ENCODE data around the gene FAM120A.

The FAM120A gene

DNA sequence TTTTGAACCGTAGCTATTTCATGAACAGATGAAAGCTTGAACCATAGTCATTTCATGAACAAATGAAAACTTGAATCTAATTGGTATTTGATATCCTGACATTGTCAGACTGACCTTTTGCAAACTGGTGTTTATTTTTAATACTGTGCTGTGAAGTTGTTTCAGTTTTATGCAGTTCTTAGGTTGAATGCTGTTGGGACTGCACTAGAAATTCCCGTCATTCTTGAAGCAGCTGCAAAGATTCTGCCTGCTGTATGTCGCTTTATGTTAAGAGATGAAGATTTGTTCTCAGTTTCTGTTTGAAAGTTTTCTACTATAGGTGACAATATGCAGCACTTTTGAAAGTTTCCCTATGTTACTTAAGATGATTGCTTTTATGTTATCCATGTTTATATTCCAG lies 24.4 kb downstream of the FAM120A start:
- in situ Hi-C loops (cut with HindIII; ENCODE audit: low pct_ligation_motif_present, low sequenced_read_pairs): no loop called here
- TF ChIP-seq, protein P1, sequence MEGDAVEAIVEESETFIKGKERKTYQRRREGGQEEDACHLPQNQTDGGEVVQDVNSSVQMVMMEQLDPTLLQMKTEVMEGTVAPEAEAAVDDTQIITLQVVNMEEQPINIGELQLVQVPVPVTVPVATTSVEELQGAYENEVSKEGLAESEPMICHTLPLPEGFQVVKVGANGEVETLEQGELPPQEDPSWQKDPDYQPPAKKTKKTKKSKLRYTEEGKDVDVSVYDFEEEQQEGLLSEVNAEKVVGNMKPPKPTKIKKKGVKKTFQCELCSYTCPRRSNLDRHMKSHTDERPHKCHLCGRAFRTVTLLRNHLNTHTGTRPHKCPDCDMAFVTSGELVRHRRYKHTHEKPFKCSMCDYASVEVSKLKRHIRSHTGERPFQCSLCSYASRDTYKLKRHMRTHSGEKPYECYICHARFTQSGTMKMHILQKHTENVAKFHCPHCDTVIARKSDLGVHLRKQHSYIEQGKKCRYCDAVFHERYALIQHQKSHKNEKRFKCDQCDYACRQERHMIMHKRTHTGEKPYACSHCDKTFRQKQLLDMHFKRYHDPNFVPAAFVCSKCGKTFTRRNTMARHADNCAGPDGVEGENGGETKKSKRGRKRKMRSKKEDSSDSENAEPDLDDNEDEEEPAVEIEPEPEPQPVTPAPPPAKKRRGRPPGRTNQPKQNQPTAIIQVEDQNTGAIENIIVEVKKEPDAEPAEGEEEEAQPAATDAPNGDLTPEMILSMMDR (IDR thresholded peaks at IDR 0.05; ENCODE audit: low read depth, low read length, missing control alignments): no peak
- Histone ChIP-seq H3K27ac (no peak overlapping the region), H3K27me3 (replicated peaks) (no peaks in the 10 kb centered on the region), H3K36me3 (replicated peaks) (peaks cover 8% of the 10 kb centered on the region), H3K4me3 (ENCODE audit: low read depth, low read length) (no peak overlapping the region)
- DNase-seq: no peak

DNA sequence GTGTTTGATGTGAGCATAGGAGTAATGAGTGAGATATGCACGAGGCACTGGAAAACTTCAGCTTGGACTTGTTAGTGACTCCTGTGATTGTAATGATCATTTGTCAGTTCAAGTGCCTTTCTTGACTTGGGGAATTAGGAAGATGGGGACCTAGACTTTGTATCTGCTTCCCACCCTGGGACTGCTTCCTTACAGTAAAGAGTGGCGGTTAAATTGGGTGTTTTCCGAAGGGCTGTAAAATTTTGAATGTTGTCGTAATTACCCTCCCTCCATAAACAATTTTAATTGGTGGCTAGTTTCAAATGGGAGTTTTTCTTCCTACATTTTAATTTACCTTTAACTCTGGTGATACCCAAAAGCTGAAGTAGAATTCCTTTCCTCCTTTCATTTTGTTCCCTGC lies 25.4 kb downstream of the FAM120A start:
- Histone ChIP-seq H3K4me3 (ENCODE audit: low read depth, low read length) (no peak overlapping the region), H3K36me3 (replicated peaks) (peaks cover 4% of the 10 kb centered on the region), H3K27ac (no peak overlapping the region), H3K27me3 (replicated peaks) (no peaks in the 10 kb centered on the region)
- TF ChIP-seq, protein P1 (IDR thresholded peaks at IDR 0.05; ENCODE audit: low read depth, low read length, missing control alignments): no peak
- DNase-seq: no peak
- in situ Hi-C loops (cut with HindIII; ENCODE audit: low pct_ligation_motif_present, low sequenced_read_pairs): no loop called here

DNA sequence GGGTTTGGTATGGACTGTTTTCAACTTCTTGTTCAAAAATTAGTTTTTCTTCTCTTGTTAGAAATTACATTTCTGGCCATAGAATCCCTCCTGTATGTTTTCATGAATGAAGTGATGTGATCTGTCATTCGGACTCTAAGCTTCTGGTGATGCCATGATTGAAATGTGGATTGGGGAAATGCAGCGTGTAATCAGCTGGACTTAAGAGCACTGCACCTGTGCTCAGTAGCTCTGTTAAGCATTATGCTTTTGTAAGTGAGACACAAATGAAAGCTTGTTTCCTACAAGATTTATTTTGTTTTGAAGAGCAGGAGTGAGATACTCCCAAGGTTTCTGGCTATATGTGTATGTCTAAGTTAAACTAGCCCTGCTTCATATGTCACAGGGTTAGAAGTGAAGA lies 25.9 kb downstream of the FAM120A start:
- DNase-seq: no peak
- Histone ChIP-seq H3K4me3 (ENCODE audit: low read depth, low read length) (no peak overlapping the region), H3K36me3 (replicated peaks) (peaks cover 4% of the 10 kb centered on the region), H3K27me3 (replicated peaks) (no peaks in the 10 kb centered on the region), H3K27ac (no peak overlapping the region)
- TF ChIP-seq, protein P1 (IDR thresholded peaks at IDR 0.05; ENCODE audit: low read depth, low read length, missing control alignments): no peak
- in situ Hi-C loops (cut with HindIII; ENCODE audit: low pct_ligation_motif_present, low sequenced_read_pairs): no loop called here

- Histone ChIP-seq H3K36me3 (replicated peaks) (peaks cover 9% of the 10 kb centered on the region), H3K27ac (no peak overlapping the region)
- in situ Hi-C loops (cut with HindIII; ENCODE audit: low pct_ligation_motif_present, low sequenced_read_pairs): no loop called here
These were observed 28.2 kb downstream of the FAM120A start for GRCh38 chr9:93479726-93480125.

GRCh38 chr9:93480262-93480661 lies 28.8 kb downstream of the FAM120A start:
- TF ChIP-seq, protein P1 (IDR thresholded peaks at IDR 0.05; ENCODE audit: low read depth, low read length, missing control alignments): no peak
- H3K27ac ChIP-seq: no peak overlapping the region
- in situ Hi-C loops (cut with HindIII; ENCODE audit: low pct_ligation_motif_present, low sequenced_read_pairs): no loop called here
- no peaks in the 10 kb centered on the region for H3K27me3 ChIP-seq (replicated peaks)
- H3K4me3 ChIP-seq (ENCODE audit: low read depth, low read length): no peak overlapping the region
- DNase-seq: no peak
- H3K36me3 ChIP-seq (replicated peaks): peaks cover 14% of the 10 kb centered on the region

More at GRCh38 chr9:93479726-93480125, 28.2 kb downstream of the FAM120A start:
- no peak for DNase-seq
- Histone ChIP-seq H3K27me3 (replicated peaks) (no peaks in the 10 kb centered on the region), H3K4me3 (ENCODE audit: low read depth, low read length) (no peak overlapping the region)
- TF ChIP-seq, protein P1 (IDR thresholded peaks at IDR 0.05; ENCODE audit: low read depth, low read length, missing control alignments): no peak

DNA sequence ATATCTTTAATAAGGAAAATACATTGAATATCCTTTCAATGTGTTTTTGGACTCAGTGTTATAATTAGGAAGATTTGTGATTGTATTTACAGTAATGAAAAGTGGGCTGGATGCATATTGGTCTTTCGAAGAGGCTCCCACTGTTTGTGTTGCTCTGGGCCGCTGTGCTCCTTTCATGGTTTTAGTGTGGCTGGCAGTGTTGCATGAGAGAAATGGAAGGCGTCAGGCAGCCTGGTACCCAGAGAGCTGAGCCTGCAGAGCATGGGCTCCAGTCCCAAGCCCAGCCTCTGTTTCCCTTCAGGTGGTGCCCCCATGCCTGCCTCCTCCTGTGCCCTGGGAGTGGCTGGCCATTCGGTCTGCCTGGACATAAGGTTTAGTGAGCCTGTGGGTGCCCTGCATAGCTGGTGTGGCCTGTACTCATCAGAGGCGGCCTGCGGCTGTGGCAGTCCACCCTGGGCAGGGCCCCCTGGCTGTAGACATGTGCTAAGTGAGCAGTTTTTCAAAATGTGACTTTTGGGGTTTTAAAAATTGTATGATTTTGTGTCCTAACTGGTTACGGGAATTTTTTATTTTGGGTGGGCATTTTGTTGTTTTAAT lies 29.3 kb downstream of the FAM120A start:
- no peak for DNase-seq
- Histone ChIP-seq H3K27ac (no peak overlapping the region), H3K27me3 (replicated peaks) (no peaks in the 10 kb centered on the region), H3K4me3 (ENCODE audit: low read depth, low read length) (no peak overlapping the region), H3K36me3 (replicated peaks) (peaks cover 14% of the 10 kb centered on the region)
- TF ChIP-seq, protein P1 (IDR thresholded peaks at IDR 0.05; ENCODE audit: low read depth, low read length, missing control alignments): peak; percentile 47
- in situ Hi-C loops (cut with HindIII; ENCODE audit: low pct_ligation_motif_present, low sequenced_read_pairs): no loop called here

Measured in brain microvascular endothelial cell (primary cell).